Left colon (tissue), 2 donors: ENCODE measurements around the gene CTXND1. TPM values are rescaled to one million over a fixed set of nuclear protein-coding genes. Genes with fewer than 3 reads are reported as not detected.

Experiments
- ATAC-seq: fragments of 200-7000 bp; cut with Tn5 transposase; one replicate; pipeline ENCODE4 v1.9.1; 2020; ENCODE audit warnings: mild to moderate bottlenecking, moderate library complexity
- DNase-seq, 2 donors: peaks; one replicate each; pipeline ENCODE4 v3.0.0-alpha.2; 2020
- intact Hi-C, 2 donors: fragments of 100-400 bp; cut with DNase I in 1 of 2; cut with micrococcal nuclease in 1 of 2; formaldehyde crosslinking; loops; one replicate each; pipeline versions ENCODE4 v1.11.2 to v1.14.0; 2022; cut with DNase I, micrococcal nuclease
- total RNA-seq, 2 donors: library from RNA; stranded (reverse); fragmentation: NEBNext Ultra II Directional; extraction: Animal tissue kit (Norgen Biotek cat#: 25700); gene quantifications; one replicate each; pipeline ENCODE4 v1.2.1, GENCODE V29; 2021
- donor health status: DM: no; HTN: no; CAD: no.
- donor health status: DM: yes; HTN: yes; CAD: no.

The CTXND1 gene
- total RNA-seq, 2 donors from 2014 or later = 0.15 to 0.42 TPM

- DNase-seq (no peak), ATAC-seq (no peak)
- intact Hi-C loops = no loop called here
These were observed 35.9 kb downstream of the CTXND1 start for GRCh38 chr15:80216141-80216540.

DNA sequence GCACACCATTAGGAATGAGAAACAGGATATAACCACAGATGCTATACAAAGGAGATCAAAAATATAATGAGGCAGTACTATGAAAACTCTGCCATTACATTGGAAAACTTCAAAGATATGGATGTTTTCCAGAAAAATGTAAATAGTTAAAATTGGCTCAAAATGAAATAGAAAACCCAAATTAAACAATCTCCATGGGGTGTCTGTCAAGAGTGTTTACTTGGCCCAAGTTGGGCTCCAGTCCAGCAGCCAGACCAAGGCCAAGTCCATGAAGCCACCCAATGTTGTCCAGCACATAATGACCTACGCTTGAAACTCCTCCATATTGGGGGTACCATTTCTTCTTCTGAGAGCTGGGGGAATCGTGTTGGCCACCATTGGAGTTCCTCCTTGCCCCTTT lies 37.1 kb downstream of the CTXND1 start:
- DNase-seq = no peak

GRCh38 chr15:80211976-80212375 lies 40.0 kb downstream of the CTXND1 start:
- no peak for DNase-seq
- intact Hi-C loops = no loop called here
- ATAC-seq = no peak

More for the DNA sequence above, 37.1 kb downstream of the CTXND1 start:
- ATAC-seq = no peak
- intact Hi-C loops = no loop called here

DNA sequence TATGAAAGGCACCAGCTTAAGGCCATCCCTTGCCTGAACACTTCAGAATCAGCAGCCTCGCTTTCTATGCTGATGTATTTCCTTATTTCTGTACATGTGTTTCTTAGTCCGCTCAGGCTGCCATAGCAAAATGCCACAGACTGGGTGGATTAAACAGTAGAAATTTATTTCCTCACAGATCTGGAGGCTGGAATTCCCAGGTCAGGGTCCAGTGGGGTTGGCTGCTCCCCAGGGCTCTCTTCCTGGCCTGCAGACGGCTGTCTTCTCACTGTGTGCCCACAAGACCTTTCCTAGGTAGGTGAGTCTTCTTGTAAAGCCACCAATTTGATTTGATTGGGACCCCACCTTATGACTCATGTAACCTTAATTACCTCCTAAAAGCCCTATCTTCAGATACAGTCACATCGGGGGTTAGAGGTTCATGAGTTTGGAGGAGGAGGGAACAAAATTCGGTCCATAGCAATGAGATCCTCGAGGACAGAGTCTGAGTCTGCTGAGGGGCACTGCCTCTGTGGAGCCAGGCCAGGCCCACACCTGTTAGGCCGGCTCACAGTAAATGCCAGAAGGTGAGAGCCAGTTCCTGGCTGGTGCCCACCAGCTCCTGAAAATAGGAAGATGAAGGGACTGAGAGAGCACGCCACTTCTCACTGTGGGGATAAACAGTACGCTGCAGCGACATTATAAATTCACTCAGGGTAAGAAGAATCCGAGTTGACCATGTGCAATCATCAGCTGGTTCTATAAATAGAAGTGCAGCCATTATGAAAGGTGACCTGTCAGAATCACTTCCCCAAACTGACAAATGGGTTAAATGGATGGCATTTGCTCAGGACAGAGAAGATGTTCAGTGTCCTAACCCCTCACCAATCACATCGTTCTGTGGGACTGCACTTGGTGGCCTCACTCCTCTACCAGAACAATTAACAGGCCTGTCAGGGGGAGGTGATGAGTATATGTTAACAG lies 41.1 kb downstream of the CTXND1 start:
- intact Hi-C loops = no loop called here
- DNase-seq (peak in 1 of 2 donors; percentile 14), ATAC-seq (peak; percentile 89)

GRCh38 chr15:80208758-80209734 lies 43.0 kb downstream of the CTXND1 start:
- ATAC-seq (no peak), DNase-seq (no peak)
- intact Hi-C loops = no loop called here

DNA sequence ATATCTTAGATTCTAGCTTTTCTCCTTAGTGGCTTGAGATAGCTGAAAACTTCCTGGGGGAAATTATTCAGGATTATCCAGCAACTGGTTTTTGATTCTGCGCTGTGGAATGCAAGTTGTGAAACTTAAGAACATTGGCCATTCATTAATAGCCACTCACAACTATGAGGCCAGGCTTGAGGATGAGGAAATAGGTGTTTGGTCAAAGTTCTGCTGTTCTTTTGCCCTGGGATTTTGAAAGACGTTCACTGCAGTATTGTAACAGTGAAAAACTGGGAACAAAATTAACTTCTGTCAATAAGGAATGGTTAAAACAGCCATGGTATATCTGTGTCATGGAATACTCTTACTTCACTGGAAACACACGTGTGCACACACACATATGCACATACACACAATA lies 44.1 kb downstream of the CTXND1 start:
- DNase-seq (no peak), ATAC-seq (no peak)
- intact Hi-C loops = no loop called here

- intact Hi-C loops = no loop called here
- no peak for DNase-seq
- no peak for ATAC-seq
These were observed 47.8 kb downstream of the CTXND1 start for GRCh38 chr15:80204231-80204630.

DNA sequence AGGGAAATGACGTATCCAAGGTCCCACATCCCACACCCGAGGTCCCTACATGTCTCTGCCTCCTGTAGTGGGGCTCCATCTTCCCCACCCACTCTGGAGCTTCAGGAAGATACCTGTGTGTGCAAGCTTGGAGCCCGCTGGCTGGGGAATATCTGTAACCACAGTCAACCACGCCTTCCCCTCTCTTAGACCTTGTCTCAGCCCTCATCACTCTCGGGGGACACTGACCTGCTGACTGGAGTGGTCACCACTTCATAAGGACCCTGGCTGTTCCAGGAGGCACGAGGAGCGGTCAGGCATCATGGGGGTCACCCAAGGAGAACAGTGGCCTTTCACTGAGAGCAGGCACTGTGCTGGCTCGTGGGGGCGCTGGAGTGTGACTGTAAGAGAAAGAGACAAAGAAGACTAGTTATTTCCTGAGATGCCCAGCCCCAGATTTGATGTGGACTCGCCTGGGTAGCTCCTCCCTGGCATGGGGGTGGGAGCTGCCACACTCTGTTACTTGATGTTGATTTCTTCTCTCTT lies 48.6 kb downstream of the CTXND1 start:
- DNase-seq = no peak
- no peak for ATAC-seq
- intact Hi-C loops = no loop called here

DNA sequence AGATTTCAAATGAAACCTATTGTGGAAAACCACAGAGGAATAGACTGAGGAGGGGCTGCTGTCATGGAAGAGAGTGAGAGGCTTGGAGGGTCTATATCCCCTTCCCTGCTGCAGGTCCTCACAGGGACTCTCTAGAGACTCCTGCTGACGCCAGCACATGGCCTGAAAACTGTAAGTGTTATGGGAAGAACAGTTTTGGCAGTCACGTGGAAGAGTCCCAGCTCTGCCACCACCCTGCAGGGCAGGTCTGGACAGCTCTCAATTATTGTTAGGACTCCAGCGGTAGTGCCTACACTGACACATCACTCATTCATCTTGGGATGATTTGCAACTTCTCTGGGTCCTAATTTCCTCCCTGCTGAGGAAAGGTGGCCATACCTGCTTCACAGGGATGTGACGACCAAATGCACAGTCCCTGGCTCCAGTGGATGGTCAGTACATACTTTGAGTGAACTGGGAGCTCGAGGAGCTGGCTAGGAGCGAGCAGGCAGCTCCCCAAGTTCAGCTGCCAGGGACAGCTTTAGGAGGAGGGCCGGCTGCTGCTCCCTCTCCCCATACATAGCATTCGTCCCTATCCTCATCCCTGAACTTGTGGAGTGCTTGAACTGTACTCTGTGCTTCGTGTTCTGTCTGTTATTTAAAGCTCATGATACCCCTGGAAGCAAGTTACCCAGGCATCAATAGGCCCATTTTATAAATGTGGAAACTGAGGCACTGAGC lies 49.2 kb downstream of the CTXND1 start:
- no peak for ATAC-seq
- no peak for DNase-seq
- intact Hi-C loops = no loop called here

GRCh38 chr15:80202016-80202315 lies 50.0 kb downstream of the CTXND1 start:
- no peak for ATAC-seq
- no peak for DNase-seq
- intact Hi-C loops = no loop called here

DNA sequence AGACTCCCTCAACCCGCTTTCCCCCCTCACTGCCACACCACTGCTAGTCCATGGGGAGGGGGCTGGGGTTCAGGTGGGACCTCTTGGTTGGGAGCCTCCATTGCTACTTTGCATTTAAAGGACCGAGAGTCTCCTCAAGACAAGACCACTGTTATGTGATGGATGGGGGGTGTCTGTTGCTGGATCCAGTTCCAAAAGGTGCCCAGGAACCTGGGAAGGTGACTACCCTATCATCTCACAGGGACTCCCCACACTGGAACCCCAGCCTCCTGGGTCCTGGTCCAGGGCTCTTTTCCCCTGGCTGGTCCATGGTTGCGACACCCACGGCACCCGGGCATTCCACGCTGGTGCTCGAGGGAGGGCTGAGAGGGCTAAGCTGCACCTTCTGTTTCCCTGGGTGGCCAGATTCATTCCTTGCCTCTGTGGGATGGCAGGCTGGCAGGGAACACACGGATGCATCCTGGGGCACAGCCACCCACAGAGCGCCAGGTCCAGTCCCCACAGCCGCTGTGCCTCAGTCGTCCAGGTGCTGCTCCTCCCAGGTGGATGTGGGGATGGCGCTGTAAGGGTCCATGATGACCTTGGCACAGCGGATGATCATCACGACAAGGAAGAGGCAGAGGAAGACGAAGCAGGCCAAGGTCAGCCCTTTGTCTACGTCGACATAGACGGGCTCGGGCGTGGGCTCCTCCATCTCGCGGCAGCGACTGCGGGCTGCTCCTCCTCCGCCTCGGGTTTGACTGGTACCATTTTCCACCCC lies 50.6 kb downstream of the CTXND1 start:
- DNase-seq (no peak), ATAC-seq (no peak)
- intact Hi-C loops = no loop called here

DNA sequence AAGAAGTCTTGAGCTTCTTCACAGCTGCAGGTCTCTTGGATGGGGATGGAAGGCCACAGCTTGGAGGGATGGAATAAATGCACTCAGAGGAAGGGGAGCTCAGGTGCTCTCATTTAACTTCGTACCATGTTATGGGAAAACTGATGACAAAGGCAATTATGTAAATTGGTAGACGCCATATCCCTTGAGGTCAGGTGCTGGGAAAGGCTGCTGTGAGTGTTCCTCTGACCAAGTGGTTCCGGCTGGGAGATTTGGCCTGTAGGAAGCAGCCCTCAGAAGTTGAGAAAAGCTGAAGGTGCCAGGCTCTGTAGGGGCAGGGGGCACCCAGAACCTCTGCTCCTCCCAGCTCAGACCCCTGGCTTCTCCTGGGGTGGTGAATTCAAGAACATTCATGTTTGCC lies 52.1 kb downstream of the CTXND1 start:
- no peak for DNase-seq
- no peak for ATAC-seq
- intact Hi-C loops = no loop called here

GRCh38 chr15:80199366-80199765 lies 52.6 kb downstream of the CTXND1 start:
- intact Hi-C loops = no loop called here
- no peak for DNase-seq
- ATAC-seq = no peak

GRCh38 chr15:80194914-80195313 lies 57.1 kb downstream of the CTXND1 start:
- ATAC-seq (no peak), DNase-seq (no peak)
- intact Hi-C loops = no loop called here

DNA sequence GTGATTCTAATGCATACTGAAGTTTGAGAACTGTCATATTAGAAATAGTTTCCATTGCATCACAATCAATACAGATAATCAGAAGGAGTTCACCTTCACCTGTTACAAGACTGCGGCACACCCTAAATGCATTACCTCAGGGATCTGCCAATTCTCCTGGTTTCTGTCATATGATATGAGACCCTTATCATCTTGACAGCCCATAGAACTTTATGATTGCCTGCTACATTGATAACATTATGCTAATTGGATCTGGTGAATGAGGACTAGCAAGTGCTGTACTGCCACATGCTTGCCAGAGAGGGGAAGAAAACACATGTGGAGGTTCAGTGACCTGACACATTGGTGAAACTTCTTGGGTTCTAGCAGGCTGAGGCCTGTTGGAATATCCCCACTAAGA lies 57.8 kb downstream of the CTXND1 start:
- ATAC-seq = no peak
- DNase-seq = no peak
- intact Hi-C loops = no loop called here

GRCh38 chr15:80191897-80192595 lies 60.0 kb downstream of the CTXND1 start:
- intact Hi-C loops = no loop called here
- DNase-seq (no peak), ATAC-seq (no peak)

GRCh38 chr15:80191198-80191597 lies 60.8 kb downstream of the CTXND1 start:
- intact Hi-C loops = no loop called here

DNA sequence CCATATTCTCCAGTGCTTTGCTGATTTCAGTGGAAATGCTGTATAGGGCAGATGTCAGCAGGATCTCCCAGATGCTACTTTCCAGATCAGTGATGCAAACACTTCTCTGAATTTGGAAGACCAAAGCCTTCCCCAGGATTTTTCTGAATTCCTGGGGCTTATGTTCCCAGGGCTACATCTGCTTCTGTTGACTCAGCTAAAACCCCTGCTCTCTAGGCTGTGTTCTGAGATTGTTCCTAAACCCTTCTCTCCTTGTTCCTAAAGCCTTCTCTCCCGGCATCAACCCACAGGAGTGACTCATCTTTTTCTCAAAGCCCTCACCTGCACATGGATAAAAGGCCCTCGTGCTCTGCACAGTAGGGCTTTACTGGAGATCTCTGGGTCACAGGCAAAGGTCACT lies 63.8 kb downstream of the CTXND1 start:
- intact Hi-C loops = no loop called here
- no peak for ATAC-seq
- DNase-seq = no peak

More at GRCh38 chr15:80191198-80191597, 60.8 kb downstream of the CTXND1 start:
- ATAC-seq (no peak), DNase-seq (no peak)
